Neutrophil (primary cell): ENCODE measurements around the gene ZDHHC14.

Experiments
- H3K27ac ChIP-seq: fragments of 200-600 bp; sonication (generic); 2 replicates; pipeline ENCODE4 v1.5.1; 2016; ENCODE audit warnings: mild to moderate bottlenecking, moderate library complexity
- H3K27me3 ChIP-seq: fragments of 200-600 bp; sonication (generic); 2 replicates; pipeline ENCODE4 v1.6.0; 2016; ENCODE audit warnings: mild to moderate bottlenecking
- H3K36me3 ChIP-seq: fragments of 200-600 bp; sonication (generic); 2 replicates; pipeline ENCODE4 v1.5.1; 2017
- H3K4me1 ChIP-seq, 2 experiments: fragments of 200-600 bp in 1 of 2; sonication (generic) in 1 of 2; 1 replicate in 1 of 2; 2 replicates in 1 of 2; pipeline versions ENCODE4 v1.5.1 to v1.6.1; 2013 to 2016; ENCODE audit warnings: low read depth in 1 of 2, low read length in 1 of 2, mild to moderate bottlenecking in 1 of 2, moderate library complexity in 1 of 2; ENCODE audit not compliant: control insufficient read depth in 1 of 2, insufficient read depth in 1 of 2
- H3K4me3 ChIP-seq, 2 experiments: fragments of 200-600 bp in 1 of 2; sonication (generic) in 1 of 2; 1 replicate in 1 of 2; 2 replicates in 1 of 2; pipeline ENCODE4 v1.5.1; 2013 to 2016; ENCODE audit warnings: low read depth in 1 of 2, low read length in 1 of 2, mild to moderate bottlenecking in 1 of 2, moderate library complexity in 1 of 2
- H3K9me3 ChIP-seq: fragments of 200-600 bp; sonication (generic); 2 replicates; pipeline ENCODE4 v1.5.1; 2016
- CTCF ChIP-seq: fragments of 200-600 bp; sonication (generic); IDR thresholded peaks from 2 replicates; pipeline ENCODE4 v1.5.1; 2016; ENCODE audit warnings: antibody characterized with exemption

ZDHHC14 gene

GRCh38 chr6:157632821-157633220 is 251.8 kb downstream of the ZDHHC14 start:
- Histone ChIP-seq H3K36me3 (no peaks in the 10 kb centered on the region), H3K27me3 (no peaks in the 10 kb centered on the region), H3K27ac (no peak overlapping the region), H3K9me3 (no peaks in the 10 kb centered on the region), H3K4me3 (no peak overlapping the region), H3K4me1 (peaks cover 16 to 22% of the 10 kb centered on the region in 2 experiments)
- TF ChIP-seq CTCF: no peak

- Histone ChIP-seq H3K27me3 (no peaks in the 10 kb centered on the region), H3K4me1 (peaks cover 9 to 18% of the 10 kb centered on the region in 2 experiments), H3K27ac (no peak overlapping the region), H3K9me3 (no peaks in the 10 kb centered on the region), H3K36me3 (no peaks in the 10 kb centered on the region), H3K4me3 (no peak overlapping the region)
- TF ChIP-seq CTCF: no peak
Observed at GRCh38 chr6:157634546-157634945, 253.6 kb downstream of the ZDHHC14 start.

GRCh38 chr6:157635388-157636244 is 254.6 kb downstream of the ZDHHC14 start:
- Histone ChIP-seq H3K9me3 (no peaks in the 10 kb centered on the region), H3K4me3 (no peak overlapping the region), H3K4me1 (peaks cover 16 to 18% of the 10 kb centered on the region in 2 experiments), H3K27ac (no peak overlapping the region), H3K27me3 (no peaks in the 10 kb centered on the region), H3K36me3 (no peaks in the 10 kb centered on the region)
- TF ChIP-seq CTCF: no peak

GRCh38 chr6:157637516-157637915 is 256.5 kb downstream of the ZDHHC14 start:
- Histone ChIP-seq H3K27me3 (no peaks in the 10 kb centered on the region), H3K27ac (no peak overlapping the region), H3K4me3 (no peak overlapping the region), H3K36me3 (no peaks in the 10 kb centered on the region), H3K4me1 (peaks cover 16 to 18% of the 10 kb centered on the region in 2 experiments), H3K9me3 (no peaks in the 10 kb centered on the region)
- TF ChIP-seq CTCF: no peak

GRCh38 chr6:157637941-157638662 is 257.1 kb downstream of the ZDHHC14 start:
- no peak overlapping the region for H3K4me3 ChIP-seq
- H3K9me3 ChIP-seq: no peaks in the 10 kb centered on the region
- H3K27me3 ChIP-seq: no peaks in the 10 kb centered on the region
- no peak for TF ChIP-seq CTCF
- H3K4me1 ChIP-seq: peaks cover 16 to 18% of the 10 kb centered on the region in 2 experiments
- no peaks in the 10 kb centered on the region for H3K36me3 ChIP-seq
- no peak overlapping the region for H3K27ac ChIP-seq
